IPS DF 4.7 (cell line): ENCODE measurements around the gene APBB2.
"Not testable (repeated sequence)": the region's sequence is repeated elsewhere in the genome, so short reads cannot be mapped to it uniquely, and the experiment has no call there.

Experiments
- DNase-seq: peaks from one replicate; pipeline ENCODE4 v3.0.0-alpha.2; 2013; ENCODE audit warnings: low spot score; ENCODE audit errors: extremely low read depth

APBB2 gene

DNA sequence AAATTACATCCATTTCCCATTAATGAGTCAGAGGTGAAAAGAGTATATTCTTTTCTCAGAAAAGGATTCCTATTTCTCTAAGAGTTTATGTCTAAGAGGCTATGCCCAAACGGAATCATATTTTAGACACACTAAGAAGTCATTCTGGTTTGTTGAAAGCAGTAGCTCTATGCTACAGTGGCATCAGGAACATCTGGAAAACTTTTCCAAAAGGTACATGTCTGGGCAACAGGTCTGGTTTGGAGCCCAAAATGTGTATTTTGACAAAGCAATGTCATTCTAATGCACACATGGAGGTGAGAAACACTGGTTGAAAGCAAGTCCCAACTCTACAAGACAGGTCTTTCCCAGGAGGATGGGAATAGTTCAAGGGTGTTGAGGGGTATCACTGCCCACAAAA lies 56.1 kb downstream of the APBB2 start:
- DNase-seq, result no peak

DNA sequence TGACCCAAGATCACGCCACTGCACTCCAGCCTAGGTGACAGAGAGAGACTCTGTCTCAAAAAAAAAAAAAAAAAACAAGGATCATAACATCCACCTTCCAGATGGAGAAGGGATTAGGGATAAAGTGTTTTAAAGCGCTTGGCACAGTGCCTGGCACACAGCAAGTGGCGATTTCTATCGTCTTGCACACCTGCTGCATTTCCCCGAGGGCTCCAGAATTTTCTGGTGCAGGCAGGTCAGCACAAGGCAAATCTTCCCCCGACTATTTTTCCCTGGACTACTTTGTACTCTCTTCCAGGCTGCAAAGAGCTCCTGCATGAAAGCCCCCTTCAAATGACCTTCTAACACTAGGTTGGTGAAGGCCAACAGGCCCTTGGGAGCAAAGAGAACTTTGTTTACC lies 57.3 kb downstream of the APBB2 start:
- DNase-seq, result no peak

DNA sequence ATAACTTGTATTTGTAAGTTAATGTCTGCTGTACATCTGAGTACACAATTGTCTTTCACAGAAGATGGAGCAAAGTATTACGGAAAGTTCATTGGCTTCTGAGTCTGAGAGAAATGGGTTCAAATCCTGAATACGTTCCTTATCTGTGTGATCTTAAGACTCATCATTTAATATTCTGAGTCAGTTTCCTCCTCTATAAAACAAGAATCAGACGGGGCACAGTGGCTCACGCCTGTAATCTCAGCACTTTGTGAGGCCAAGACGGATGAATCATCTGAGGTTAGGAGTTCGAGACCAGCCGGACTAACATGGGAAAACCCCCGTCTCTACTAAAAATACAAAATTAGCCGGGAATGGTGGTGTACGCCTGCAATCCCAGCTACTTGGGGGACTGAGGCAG lies 57.8 kb downstream of the APBB2 start:
- DNase-seq, result no peak

DNA sequence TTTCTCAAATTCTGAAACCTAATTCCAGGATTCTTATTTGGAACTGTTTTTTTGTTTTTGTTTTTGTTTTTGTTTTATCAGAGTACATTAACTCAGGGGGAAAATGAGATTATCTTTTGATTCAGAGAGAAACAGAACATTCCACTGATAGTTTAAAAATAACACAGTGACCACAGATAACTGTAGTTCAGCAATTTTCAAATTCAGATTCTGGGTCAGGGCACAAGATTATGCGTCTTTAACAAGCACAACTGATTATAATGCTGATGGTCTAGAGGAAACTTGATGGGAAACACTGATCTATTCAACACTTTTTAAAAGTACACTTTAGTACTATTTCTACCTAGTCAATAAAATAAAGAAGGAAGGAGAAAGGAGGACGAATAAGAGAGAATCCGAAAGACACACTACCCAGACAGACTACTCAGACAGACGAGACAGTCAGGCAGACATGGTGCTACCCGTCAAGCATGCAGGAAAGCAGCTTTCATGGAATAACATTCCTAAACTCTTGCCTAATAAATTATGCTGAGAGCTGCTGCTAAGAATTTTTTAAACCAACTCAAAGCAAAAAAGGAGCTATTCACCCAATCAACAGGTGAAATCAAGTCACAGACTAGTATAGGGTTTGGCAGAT lies 59.0 kb downstream of the APBB2 start:
- DNase-seq, result no peak

DNA sequence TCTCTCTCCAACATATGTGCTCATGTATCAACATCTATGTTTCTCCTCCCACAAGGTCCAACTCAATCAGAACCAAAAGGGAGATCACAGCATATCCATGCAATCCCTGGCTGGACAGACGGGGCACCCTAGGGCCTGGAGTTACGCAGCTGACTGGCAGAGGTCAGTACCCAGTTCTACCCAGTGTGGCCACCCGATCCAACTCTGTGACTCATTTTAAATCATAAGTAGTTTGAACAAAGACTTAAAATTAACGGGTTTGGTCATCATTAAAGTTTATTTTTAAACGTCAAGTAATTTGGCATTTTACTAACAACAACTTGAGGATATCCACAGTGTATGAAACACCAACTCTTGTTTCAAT lies 59.5 kb downstream of the APBB2 start:
- DNase-seq, result no peak

DNA sequence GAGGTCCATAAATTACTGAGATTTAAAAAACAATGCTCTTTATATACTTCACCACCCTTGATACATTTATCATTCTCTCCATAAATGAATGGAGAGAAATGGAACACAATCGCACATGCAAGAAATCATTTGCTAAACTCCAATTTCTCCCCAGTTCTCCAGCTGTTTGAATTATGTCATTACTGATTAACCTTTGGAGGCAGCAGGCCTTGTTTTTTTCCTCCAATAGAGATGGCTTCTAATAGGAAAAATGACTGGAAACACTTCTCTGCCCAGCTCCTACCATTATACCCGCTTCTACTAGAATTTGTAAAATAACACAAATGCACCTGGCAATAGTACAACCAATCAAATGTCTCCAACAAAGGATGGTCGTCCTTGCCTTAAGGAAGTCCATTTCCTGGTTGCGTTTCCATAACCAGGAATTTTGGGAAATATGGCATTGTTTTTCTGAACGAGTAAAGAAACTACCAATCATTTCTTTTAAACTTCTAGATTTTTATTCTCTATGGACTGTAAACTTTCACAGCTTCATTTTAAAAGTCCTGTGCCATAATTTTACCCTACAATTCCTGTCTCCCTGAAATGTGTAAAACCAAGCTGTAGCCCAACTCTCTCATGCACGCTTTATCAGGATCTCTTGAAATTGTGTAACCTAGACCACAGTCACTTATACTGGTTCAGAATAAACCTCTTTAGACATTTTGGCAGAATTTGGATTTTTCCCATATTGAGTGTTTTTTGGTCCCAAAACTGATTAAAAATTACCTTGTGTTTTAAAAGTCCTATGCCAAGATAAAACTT lies 60.1 kb downstream of the APBB2 start:
- no peak for DNase-seq

DNA sequence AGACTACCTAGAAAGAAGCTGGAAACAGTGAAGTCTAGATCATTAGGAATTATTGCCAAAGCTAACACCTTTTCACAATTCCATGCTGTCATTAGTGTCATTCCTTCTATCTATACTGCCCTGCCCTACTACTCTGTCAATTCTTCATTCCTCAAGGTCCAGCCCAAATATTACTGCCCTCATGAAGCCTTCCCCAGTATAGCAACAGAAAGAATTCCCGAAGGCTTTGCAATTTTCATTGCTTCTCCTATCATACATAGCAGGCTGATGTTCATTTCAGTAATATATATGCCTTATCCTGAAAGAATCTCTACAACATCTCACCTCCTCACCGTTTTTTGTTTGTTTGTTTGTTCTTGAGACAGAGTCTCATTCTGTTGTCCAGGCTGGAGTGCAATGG lies 63.9 kb downstream of the APBB2 start:
- DNase-seq, result no peak

DNA sequence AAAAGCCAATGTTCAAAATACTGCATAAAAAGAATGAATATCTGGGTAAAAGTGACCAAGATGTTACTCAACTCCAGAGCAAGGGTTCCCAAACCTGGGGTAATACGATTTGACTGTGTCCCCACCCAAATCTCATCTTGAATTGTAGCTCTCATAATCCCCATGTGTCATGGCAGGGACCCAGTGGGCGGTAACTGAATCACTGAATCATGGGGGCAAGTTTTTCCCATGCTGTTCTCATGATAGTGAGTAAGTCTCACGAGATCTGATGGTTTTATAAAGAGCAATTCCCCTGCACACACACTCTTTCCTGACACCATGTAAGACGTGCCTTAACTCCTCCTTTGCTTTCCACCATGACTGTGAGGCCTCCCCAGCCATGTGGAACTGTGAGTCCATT lies 64.8 kb downstream of the APBB2 start:
- DNase-seq, result not testable (repeated sequence)

DNA sequence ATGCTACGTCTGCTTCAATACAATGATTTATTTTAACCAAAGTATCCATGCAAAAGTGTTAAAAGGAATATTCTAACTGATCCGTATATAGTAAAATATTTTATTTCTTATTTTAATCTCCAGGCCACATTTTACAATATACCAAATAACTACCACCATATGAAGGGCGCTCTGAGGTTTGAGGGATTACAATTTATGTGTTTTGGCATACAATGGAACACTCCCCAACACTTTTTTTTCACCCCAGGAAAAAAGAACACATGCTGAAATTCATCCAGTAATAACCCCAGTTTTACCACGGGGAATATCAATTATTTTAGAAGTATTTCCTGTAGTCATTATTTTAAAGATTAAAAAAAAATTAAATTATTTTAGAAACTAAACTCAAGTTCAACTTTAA lies 65.4 kb downstream of the APBB2 start:
- no peak for DNase-seq

DNA sequence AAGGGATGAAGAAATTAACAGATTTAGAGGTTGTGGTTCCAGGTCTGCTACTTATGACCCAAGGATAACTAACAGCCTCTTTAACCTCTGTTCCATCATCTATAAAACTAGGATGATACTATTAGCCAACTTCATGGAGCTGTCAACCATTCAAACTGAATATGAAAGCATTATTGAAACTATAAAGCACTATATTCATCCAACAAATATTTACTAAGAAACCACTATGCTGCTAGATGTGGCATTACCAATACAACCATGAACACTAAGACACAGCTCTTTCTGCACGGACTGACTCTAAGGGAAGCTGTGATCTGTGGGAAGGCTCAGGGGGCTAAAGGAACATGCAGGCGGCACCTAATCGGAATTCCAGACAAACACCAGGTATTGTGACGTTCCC lies 66.0 kb downstream of the APBB2 start:
- no peak for DNase-seq

DNA sequence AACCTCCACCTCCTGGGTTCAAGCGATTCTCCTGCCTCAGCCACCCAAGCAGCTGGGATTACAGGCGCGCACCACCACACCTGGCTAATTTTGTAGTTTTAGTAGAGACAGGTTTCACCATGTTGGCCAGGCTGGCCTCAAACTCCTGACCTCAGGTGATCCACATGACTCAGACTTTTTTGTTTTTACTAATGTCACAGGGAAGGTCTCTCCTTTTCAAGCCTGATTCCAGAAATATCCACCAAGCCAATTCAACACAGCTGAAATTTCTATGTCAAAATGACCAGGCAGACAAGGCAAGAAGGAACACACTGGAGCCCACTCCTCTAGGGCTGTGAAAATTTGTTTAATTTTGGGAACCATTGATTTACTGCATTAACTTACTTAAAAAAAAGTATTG lies 66.8 kb downstream of the APBB2 start:
- DNase-seq, result not testable (repeated sequence)

DNA sequence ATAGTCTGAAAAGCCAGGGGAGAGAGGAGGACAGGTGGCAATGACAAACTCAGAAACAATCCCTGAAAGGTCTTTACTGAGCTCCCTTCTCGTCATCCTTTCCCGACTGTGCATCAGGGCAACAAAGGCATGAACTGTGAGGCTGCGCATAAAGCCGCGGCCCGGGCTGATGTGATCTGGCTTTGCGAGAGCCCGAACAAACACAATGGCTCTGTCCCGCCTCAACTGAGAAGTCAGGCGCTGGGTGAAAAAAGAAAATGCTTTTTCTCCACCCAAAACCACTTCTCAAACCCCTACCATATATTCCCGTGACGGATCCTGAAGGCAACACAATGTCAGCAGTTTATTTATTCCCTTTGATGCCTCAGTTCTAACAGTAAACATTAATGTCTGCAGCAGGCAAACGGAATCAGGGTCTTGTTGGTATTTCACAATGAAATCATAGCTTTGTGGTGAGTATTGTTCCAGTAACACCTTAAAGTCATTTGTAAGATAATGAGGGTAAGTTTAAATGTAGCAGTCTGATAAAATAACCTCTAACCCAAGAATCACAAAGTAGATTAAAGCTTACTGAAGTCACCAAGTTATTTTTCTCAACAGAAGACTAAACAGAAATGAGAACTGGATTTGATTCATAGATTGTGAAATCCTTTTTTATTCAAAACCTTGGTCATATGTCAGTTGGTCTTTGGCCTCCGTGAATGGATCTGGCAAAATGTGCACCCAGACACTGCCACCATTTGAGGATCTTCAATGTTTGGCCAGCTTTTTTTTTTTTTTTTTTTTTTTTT lies 67.4 kb downstream of the APBB2 start:
- DNase-seq, result no peak

DNA sequence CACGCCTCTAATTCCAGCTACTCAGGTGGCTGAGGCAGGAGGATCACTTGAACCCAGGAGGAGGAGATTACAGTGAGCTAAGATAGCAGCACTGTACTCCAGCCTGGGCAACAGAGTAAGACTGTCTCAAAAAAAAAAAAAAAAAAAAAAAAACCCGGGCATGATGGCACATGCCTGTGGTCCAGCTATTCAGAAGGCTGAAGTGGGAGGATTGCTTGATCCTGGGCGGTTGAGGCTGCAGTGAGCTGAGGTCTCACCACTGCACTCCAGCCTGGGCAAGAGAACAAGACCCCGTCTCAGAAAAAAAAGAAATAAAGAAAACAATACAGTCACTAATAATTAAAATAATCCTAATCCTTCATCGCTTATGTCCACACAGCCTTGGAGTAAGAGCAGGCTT lies 68.1 kb downstream of the APBB2 start:
- no peak for DNase-seq

DNA sequence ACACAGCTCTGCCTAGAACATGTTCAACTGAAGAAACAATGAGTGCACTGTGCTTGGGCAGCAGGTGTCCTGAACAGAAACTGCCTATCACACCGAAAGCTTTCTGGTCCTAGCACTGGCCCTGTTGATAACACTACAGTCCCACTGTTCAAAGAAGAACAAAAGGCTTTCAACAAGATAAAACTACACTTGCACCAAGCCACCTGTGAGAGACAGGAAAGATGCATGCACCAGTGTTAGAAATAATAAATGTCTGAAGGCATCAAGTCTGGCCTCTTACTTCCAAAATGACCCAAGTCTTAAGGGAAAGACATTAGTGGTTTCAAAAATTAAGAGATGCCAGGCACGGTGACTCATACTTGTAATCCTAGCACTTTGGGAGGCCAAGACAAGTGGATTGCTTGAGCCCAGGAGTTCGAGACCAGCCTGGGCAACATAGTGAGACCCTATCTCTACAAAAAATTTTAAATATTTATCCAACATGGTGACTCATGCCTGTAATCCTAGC lies 68.7 kb downstream of the APBB2 start:
- DNase-seq, result no peak

DNA sequence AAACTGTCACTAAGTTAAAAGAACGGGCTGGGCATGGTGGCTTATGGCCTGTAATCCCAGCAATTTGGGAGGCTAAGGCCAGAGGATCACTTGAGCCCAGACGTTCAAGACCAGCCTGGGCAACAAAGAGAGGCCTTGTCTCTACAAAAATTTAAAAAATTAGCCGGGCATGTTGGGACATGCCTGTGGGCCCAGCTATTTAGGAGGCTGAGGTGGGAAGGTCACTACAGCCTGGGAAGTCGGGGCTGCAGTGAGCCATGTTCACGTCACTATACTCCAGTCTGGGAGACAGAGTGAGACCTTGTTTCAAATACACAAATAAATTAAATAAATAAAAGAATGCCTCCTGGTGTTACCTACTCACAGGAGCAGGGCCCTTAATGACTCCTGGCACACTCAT lies 69.5 kb downstream of the APBB2 start:
- DNase-seq, result no peak

DNA sequence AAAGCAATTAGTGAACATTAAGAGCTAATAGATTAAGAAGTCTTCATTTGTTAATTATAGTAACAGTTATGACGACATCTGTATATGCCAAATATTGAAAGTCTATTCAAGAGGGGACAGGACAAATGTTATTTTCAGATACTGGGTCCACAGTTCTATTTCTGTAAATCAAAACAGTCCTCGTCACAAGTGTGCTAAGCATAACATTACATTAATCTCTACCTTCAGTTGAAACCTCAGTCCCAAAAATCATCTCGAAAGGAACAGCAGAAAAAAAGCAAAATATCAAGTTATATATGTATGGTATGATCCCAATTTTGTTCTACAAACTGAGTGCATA lies 70.3 kb downstream of the APBB2 start:
- DNase-seq, result no peak

DNA sequence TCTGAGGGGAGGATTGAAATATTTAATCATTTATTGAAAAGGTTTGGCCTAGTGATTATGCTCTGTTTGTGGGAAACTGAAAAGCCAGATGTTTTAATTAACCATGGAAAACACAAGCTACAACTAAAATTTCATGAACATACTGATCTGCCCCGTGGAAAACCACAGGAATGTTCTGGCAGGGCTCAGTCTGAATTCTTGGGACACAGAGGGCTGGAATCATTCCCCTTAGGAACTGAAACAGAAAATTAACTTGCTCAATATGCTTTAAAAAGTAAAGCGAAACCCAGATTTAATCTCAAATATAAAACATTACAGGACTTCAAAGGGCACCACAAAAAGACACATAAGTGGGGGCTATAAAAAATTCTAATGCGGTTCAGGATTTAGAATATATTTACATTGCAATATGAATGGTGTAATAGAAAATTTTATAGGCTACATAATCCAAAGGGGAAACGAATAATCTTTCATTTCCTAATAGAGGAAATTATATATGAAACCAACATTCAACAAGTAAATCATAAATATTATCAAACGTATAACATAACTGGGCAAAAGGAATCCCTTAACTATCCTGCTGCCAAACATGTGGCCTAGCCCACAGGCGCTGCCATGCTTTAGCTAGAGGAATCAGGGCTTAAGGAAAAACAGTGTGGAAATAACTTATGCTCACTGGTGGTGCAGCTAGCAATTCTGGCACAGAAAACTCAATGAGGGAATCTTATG lies 70.9 kb downstream of the APBB2 start:
- no peak for DNase-seq

DNA sequence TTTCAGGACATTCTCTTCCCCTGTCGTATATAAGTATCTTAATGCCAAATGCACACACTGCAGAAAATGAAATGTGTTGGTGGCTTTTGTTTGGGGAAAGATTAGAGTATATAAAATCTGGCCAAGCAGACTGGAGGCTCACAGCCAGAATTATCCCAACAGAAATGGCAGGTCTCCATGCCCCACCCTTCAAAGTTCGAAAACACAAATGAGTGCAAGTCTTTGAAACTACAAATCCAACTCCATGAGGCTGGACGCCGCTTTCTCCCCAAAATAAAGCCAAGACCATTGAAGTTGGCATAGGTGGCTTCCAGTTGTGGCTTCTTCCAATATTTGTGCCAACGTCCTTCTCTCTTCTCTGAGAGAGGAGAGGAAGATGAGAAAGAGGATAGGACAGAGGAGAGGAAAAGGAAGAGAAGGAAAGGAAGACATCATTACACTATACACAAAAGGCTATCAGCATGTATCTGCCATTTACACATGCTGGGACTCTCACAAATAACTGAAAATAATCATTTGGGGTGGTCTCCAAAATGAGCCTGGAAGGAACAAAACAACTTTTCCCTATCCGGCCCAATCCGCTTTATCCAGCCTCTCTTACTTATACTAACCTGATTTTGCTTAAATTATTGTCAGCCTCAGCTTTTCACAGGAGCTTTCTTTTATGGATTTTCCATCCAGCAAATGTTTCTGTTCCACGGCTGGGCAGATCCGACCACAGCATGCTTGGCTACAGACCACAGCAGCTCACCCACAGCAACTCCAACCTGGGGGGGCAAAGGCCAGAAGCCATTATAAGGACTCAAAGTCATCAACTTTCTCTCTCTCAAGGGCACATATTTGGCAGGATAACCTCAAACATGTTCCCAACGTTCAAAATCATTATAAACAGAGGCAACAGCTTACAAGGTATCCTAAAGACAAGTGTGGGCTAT lies 71.7 kb downstream of the APBB2 start:
- DNase-seq, result no peak

DNA sequence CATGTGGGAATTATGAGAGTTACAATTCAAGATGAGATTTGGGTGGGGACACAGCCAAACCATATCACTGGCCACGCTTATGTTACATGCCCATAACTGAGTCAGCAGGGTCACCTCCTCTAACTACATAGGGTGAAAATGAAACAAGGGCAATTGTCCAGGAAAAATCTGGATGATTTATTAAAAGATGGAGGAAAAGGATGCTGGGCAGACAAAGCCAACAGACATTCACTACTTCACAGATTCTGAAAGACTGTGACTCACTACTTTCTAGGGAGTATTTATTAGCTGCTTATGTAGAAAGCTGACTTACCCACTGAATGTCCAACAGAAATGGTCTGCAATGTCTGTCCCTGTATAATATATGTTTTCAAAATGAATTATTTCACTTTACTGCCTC lies 72.4 kb downstream of the APBB2 start:
- no peak for DNase-seq

DNA sequence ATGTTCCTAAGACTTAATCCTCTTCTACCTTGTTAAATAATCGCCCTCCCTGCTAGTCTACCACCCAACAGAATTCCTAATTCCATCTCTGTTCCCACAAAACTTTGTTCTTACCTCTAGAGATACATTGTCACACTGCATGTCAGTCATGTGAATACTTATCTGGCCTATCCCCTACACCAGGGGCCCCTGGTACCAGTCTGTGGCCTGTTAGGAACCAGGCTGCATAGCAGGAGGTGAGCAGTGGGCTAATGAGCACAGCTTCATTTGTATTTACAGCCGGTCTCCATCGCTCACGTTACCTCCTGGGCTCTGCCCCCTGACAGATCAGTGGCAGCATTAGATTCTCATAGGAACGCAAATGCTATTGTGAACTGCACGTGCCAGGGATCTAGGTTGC lies 73.9 kb downstream of the APBB2 start:
- DNase-seq, result no peak

DNA sequence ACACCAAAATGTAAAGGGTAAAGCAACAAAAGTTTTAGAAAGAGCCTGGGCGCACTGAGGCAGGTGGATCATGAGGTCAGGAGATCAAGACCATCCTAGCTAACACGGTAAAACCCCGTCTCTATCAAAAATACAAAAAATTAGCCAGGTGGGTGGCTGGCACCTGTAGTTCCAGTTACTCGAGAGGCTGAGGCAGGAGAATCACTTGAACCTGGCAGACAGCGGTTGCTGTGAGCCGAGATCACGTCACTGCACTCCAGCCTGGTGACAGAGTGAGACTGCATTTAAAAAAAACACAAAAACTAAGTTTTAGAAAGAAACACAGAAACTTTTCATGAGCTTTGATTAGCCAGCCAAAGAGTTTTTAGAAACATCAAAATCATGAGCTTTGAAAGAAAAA lies 76.5 kb downstream of the APBB2 start:
- DNase-seq, result no peak
